Osteocyte (in vitro differentiated cells): Measurements from ENCODE around the gene CNTN5. TPM values are rescaled to one million over a fixed set of nuclear protein-coding genes. Genes with fewer than 3 reads are reported as not detected.

ENCODE experiments used
- DNase-seq: peaks from one replicate; pipeline ENCODE4 v3.0.0; 2021; ENCODE audit warnings: mixed read lengths; ENCODE audit not compliant: unreplicated experiment; ENCODE audit errors: extremely low spot score
- H3K27ac Mint-ChIP-seq: one replicate; pipeline ENCODE4 v1.8.0; 2021; ENCODE audit warnings: mild to moderate bottlenecking, mixed read lengths; ENCODE audit not compliant: unreplicated experiment
- H3K27me3 Mint-ChIP-seq: one replicate; pipeline ENCODE4 v1.8.0; 2021; ENCODE audit warnings: mixed read lengths; ENCODE audit not compliant: unreplicated experiment
- H3K36me3 Mint-ChIP-seq: one replicate; pipeline ENCODE4 v1.8.0; 2021; ENCODE audit warnings: mixed read lengths; ENCODE audit not compliant: unreplicated experiment
- H3K4me1 Mint-ChIP-seq: one replicate; pipeline ENCODE4 v1.8.0; 2021; ENCODE audit warnings: mixed read lengths; ENCODE audit not compliant: unreplicated experiment
- H3K4me3 Mint-ChIP-seq: one replicate; pipeline ENCODE4 v1.8.0; 2021; ENCODE audit warnings: mild to moderate bottlenecking, moderate library complexity, mixed read lengths; ENCODE audit not compliant: unreplicated experiment
- H3K9me3 Mint-ChIP-seq: one replicate; pipeline ENCODE4 v1.8.0; 2021; ENCODE audit warnings: mixed read lengths; ENCODE audit not compliant: unreplicated experiment
- CTCF ChIP-seq: fragments of 200-600 bp; sonication (generic); IDR thresholded peaks from 2 replicates; pipeline ENCODE4 v1.5.0; 2021; ENCODE audit warnings: antibody characterized with exemption, mild to moderate bottlenecking, moderate library complexity
- total RNA-seq: library from RNA; stranded (reverse); gene quantifications from 2 replicates; pipeline ENCODE4 v1.2.1, GENCODE V29; 2021

The CNTN5 gene
- total RNA-seq, 1 donor from 2014 or later: 0.30 TPM

GRCh38 chr11:100066399-100066798, 1045.7 kb downstream of the CNTN5 start:
- Mint-ChIP-seq H3K27me3 (no peaks in the 10 kb centered on the region), H3K9me3 (no peaks in the 10 kb centered on the region), H3K36me3 (no peaks in the 10 kb centered on the region), H3K4me3 (no peak overlapping the region), H3K4me1 (no peaks in the 10 kb centered on the region), H3K27ac (no peak overlapping the region)
- no peak for TF ChIP-seq CTCF
- no peak for DNase-seq

GRCh38 chr11:100068116-100068515, 1047.4 kb downstream of the CNTN5 start:
- no peak overlapping the region for H3K27ac Mint-ChIP-seq
- H3K4me3 Mint-ChIP-seq: no peak overlapping the region
- H3K9me3 Mint-ChIP-seq: no peaks in the 10 kb centered on the region
- H3K4me1 Mint-ChIP-seq: no peaks in the 10 kb centered on the region
- H3K36me3 Mint-ChIP-seq: no peaks in the 10 kb centered on the region
- no peak for DNase-seq
- TF ChIP-seq CTCF: no peak
- no peaks in the 10 kb centered on the region for H3K27me3 Mint-ChIP-seq

- H3K4me3 Mint-ChIP-seq: no peak overlapping the region
- no peaks in the 10 kb centered on the region for H3K4me1 Mint-ChIP-seq
- H3K27ac Mint-ChIP-seq: no peak overlapping the region
- no peak for TF ChIP-seq CTCF
- H3K36me3 Mint-ChIP-seq: no peaks in the 10 kb centered on the region
- H3K9me3 Mint-ChIP-seq: no peaks in the 10 kb centered on the region
- DNase-seq: no peak
- no peaks in the 10 kb centered on the region for H3K27me3 Mint-ChIP-seq
These were observed 1051.4 kb downstream of the CNTN5 start for GRCh38 chr11:100072131-100072530.

- no peaks in the 10 kb centered on the region for H3K4me1 Mint-ChIP-seq
- H3K36me3 Mint-ChIP-seq: no peaks in the 10 kb centered on the region
- no peaks in the 10 kb centered on the region for H3K27me3 Mint-ChIP-seq
- no peak overlapping the region for H3K4me3 Mint-ChIP-seq
- no peak for TF ChIP-seq CTCF
- no peak overlapping the region for H3K27ac Mint-ChIP-seq
- H3K9me3 Mint-ChIP-seq: no peaks in the 10 kb centered on the region
- no peak for DNase-seq
These were observed 1059.6 kb downstream of the CNTN5 start for GRCh38 chr11:100080381-100080780.

DNA sequence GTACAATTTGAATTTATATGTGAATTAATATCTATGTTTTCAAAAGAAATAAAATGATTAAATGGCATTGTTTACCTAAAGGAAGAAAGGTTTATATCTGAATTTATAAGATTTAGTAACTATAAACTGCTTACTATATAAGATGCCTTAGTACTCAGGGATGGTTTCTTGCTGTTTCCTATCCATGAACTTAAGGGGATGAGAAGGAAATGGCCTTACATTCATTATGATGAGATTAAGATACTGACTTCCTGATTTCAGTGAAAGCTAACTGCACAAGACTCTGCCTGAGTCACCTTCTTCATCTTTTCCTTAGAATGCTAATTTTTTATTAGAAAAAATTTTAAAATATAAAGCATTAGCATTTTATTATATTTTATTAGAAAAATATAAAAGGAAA, 1060.1 kb downstream of the CNTN5 start:
- H3K27me3 Mint-ChIP-seq: no peaks in the 10 kb centered on the region
- H3K4me3 Mint-ChIP-seq: no peak overlapping the region
- H3K36me3 Mint-ChIP-seq: no peaks in the 10 kb centered on the region
- no peaks in the 10 kb centered on the region for H3K9me3 Mint-ChIP-seq
- DNase-seq: no peak
- no peak for TF ChIP-seq CTCF
- H3K27ac Mint-ChIP-seq: no peak overlapping the region
- no peaks in the 10 kb centered on the region for H3K4me1 Mint-ChIP-seq
